Glutamatergic neuron (in vitro differentiated cells): Measurements from ENCODE around the gene UBAC2. TPM values are rescaled to one million over a fixed set of nuclear protein-coding genes. Genes with fewer than 3 reads are reported as not detected.

Experiments used
- DNase-seq: peaks from one replicate; pipeline ENCODE4 v3.0.0; 2022
- H3K27ac Mint-ChIP-seq: one replicate; pipeline ENCODE4 v1.8.0; 2020; ENCODE audit warnings: mild to moderate bottlenecking, mixed read lengths, inconsistent platforms; ENCODE audit not compliant: unreplicated experiment
- H3K27me3 Mint-ChIP-seq: one replicate; pipeline ENCODE4 v1.8.0; 2020; ENCODE audit warnings: mild to moderate bottlenecking, moderate library complexity, mixed read lengths, inconsistent platforms; ENCODE audit not compliant: unreplicated experiment
- H3K36me3 Mint-ChIP-seq: one replicate; pipeline ENCODE4 v1.8.0; 2020; ENCODE audit warnings: mild to moderate bottlenecking, mixed read lengths, inconsistent platforms; ENCODE audit not compliant: unreplicated experiment
- H3K4me1 Mint-ChIP-seq: one replicate; pipeline ENCODE4 v1.8.0; 2020; ENCODE audit warnings: mild to moderate bottlenecking, low read depth, mixed read lengths, inconsistent platforms; ENCODE audit not compliant: unreplicated experiment
- H3K4me3 Mint-ChIP-seq: one replicate; pipeline ENCODE4 v1.8.0; 2020; ENCODE audit warnings: mild to moderate bottlenecking, mixed read lengths, inconsistent platforms; ENCODE audit not compliant: unreplicated experiment
- H3K9me3 Mint-ChIP-seq: one replicate; pipeline ENCODE4 v1.8.0; 2020; ENCODE audit warnings: mild to moderate bottlenecking, moderate library complexity, mixed read lengths, inconsistent platforms; ENCODE audit not compliant: unreplicated experiment
- total RNA-seq: library from RNA; stranded (reverse); fragmentation: NEBNext Ultra II Directional; extraction: Animal tissue kit (Norgen Biotek cat#: 25700); gene quantifications from one replicate; pipeline ENCODE4 v1.2.1, GENCODE V29; 2021; ENCODE audit not compliant: unreplicated experiment
- TF ChIP-seq, protein P1 (sequence below): fragments of 200-600 bp; sonication (generic); IDR thresholded peaks from one replicate; pipeline ENCODE4 v1.5.0; 2021; ENCODE audit not compliant: partially characterized antibody, unreplicated experiment

UBAC2 gene
- total RNA-seq, 1 donor from 2014 or later, result 33.3 TPM

DNA sequence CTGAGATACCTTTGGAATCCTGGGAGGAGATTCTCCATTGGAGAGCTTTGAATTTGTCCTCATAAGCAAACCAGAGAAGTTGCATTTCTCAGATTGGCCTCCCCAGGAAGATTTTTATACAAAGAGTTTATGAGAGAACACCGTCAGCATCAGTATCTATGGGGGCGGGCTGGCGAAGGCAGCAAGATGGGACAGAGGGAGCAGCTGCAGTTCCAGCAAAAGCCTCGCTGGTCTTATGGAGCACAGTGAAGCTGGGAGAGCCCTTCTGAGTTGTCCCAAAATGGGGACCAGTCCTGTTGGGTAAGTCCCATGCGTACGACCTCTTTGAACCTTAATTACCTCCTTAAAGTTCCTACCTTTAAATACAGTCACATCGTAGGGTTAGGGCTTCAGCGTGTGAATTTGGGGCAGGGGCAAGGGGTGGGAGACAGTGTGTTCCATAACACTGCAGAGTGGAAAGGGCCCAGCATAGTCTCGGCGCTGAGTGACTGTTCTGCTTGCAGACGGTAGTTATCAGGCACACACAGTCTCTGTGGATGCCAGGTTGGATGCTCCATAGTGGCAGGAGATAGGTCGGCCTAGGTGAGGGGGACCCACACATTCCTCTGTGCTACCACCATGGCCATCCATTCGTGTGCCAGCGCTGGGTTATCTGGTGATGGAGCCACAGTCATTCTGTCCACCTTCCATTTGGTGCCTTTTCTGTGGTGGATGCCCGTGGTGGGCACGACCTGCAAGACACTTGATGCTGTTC lies 141.5 kb downstream of the UBAC2 start:
- Mint-ChIP-seq H3K4me1 (peaks cover 28% of the 10 kb centered on the region), H3K36me3 (peaks cover 5% of the 10 kb centered on the region), H3K4me3 (no peak overlapping the region), H3K9me3 (peaks cover 5% of the 10 kb centered on the region), H3K27ac (peak overlapping the region; percentile 8), H3K27me3 (peaks cover 10% of the 10 kb centered on the region)
- TF ChIP-seq, protein P1, sequence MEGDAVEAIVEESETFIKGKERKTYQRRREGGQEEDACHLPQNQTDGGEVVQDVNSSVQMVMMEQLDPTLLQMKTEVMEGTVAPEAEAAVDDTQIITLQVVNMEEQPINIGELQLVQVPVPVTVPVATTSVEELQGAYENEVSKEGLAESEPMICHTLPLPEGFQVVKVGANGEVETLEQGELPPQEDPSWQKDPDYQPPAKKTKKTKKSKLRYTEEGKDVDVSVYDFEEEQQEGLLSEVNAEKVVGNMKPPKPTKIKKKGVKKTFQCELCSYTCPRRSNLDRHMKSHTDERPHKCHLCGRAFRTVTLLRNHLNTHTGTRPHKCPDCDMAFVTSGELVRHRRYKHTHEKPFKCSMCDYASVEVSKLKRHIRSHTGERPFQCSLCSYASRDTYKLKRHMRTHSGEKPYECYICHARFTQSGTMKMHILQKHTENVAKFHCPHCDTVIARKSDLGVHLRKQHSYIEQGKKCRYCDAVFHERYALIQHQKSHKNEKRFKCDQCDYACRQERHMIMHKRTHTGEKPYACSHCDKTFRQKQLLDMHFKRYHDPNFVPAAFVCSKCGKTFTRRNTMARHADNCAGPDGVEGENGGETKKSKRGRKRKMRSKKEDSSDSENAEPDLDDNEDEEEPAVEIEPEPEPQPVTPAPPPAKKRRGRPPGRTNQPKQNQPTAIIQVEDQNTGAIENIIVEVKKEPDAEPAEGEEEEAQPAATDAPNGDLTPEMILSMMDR, result no peak
- DNase-seq, result no peak

DNA sequence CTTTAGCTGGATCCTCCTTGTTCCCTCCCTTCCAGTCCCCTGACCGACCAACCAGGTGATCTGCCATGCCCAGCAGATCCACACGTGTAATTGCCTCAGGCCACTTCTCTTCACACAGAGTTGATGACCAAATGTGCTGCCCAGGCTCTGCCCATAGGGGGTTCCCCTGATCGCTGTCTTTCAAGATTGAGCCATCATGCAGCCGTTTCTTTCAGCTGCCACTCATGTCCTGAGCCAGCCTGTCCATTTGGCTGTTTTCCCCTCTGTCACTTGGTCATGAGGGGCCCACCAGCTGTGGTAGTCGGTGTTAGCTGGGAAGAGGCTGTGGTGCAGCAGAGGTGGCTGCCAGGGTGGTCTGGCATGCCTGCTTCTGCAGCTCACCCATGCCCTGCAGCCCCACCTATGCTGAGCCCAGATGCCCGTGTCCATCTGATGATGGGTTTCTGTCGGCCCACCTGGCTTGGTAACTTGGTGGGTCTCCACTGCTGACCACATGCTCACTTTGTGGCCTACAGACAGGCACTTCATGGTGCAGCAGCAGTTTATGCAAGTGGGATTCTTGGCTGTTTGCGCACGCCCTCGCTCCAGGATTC lies 142.2 kb downstream of the UBAC2 start:
- DNase-seq, result no peak
- Mint-ChIP-seq H3K9me3 (peaks cover 5% of the 10 kb centered on the region), H3K27me3 (peaks cover 10% of the 10 kb centered on the region), H3K4me1 (peaks cover 31% of the 10 kb centered on the region), H3K36me3 (peaks cover 5% of the 10 kb centered on the region), H3K4me3 (no peak overlapping the region), H3K27ac (no peak overlapping the region)
- TF ChIP-seq, protein P1, result no peak

DNA sequence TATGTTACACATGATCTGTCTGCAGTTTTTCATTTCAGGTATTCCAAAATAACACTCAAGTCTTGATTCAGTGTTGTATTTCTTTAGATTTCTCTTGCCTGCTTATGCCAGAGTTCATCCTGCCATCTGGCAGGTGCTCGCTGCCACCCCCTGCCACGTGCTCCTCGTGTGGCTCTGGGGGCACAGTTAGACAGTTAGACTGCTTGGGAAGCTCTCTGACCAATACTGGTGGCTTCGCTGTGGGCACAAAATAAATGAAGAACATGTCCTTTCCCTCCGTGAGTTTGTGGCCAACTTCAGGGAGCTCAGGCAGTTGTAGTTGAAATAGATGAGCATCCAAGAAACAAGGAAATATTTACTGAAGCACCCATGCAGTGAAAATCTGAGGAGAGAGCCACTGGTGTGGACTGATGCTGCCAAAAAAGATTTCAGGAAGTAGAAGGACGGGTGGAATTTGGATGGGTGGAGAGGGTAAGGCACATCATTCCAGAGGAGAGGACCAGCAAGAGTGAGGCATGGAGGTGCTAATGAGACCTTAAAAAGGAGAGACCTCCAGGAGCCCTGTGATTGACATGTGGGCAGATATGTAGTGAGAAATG lies 144.1 kb downstream of the UBAC2 start:
- peaks cover 28% of the 10 kb centered on the region for H3K4me1 Mint-ChIP-seq
- H3K27me3 Mint-ChIP-seq, result peaks cover 7% of the 10 kb centered on the region
- peaks cover 12% of the 10 kb centered on the region for H3K36me3 Mint-ChIP-seq
- peaks cover 3% of the 10 kb centered on the region for H3K9me3 Mint-ChIP-seq
- H3K27ac Mint-ChIP-seq, result no peak overlapping the region
- DNase-seq, result no peak
- TF ChIP-seq, protein P1, result no peak
- no peak overlapping the region for H3K4me3 Mint-ChIP-seq

DNA sequence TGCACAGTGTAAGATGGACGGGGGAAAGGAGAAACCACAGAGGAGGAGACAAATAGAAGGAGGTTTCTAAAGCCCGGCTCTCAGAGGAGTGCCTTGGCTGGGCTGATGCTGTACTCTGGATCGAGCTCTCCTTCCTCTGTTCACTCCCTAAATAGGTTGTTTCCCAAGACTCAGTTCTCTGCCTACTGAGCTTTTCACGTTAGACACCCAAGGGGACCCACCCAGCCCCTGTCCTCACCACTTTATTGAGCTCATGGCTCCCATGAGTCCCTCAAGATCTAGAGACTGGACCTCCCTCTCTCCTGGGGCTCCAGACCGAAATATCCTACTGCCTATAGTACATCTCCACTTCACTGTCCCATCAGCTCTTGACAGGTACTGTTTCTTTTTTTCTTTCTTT lies 144.7 kb downstream of the UBAC2 start:
- peaks cover 2% of the 10 kb centered on the region for H3K9me3 Mint-ChIP-seq
- H3K27me3 Mint-ChIP-seq, result peaks cover 7% of the 10 kb centered on the region
- no peak overlapping the region for H3K4me3 Mint-ChIP-seq
- TF ChIP-seq, protein P1, result no peak
- peaks cover 21% of the 10 kb centered on the region for H3K4me1 Mint-ChIP-seq
- peaks cover 12% of the 10 kb centered on the region for H3K36me3 Mint-ChIP-seq
- no peak for DNase-seq
- H3K27ac Mint-ChIP-seq, result no peak overlapping the region
